ENCODE results near the gene RNF8.

GRCh38 chr6:37305841-37306425 is 47.9 kb upstream of the RNF8 start:
- TF ChIP-seq EZH2phosphoT487 (IDR thresholded peaks at IDR 0.05; ENCODE audit: low read length), result no peak
- TF ChIP-seq CTCF (IDR thresholded peaks at IDR 0.05; ENCODE audit: low read length), result no peak
